ENCODE measurements around the gene TDRD3.
"Not testable (repeated sequence)": the region's sequence is repeated elsewhere in the genome, so short reads cannot be mapped to it uniquely, and the experiment has no call there.

Gene TDRD3

GRCh38 chr13:60398907-60399589 lies 2.0 kb downstream of the TDRD3 start:
- DNase-seq, result peak; percentile 36

- DNase-seq, result peak; percentile 39
Measured at GRCh38 chr13:60402022-60402421, 5.0 kb downstream of the TDRD3 start.

GRCh38 chr13:60407095-60407494 lies 10.1 kb downstream of the TDRD3 start:
- DNase-seq, result no peak

GRCh38 chr13:60407852-60408251 lies 10.8 kb downstream of the TDRD3 start:
- DNase-seq, result not testable (repeated sequence)

GRCh38 chr13:60409574-60410292 lies 12.7 kb downstream of the TDRD3 start:
- not testable (repeated sequence) for DNase-seq

- DNase-seq, result no peak
Measured at GRCh38 chr13:60410299-60410698, 13.3 kb downstream of the TDRD3 start.

GRCh38 chr13:60411464-60411863 lies 14.4 kb downstream of the TDRD3 start:
- DNase-seq, result no peak

- no peak for DNase-seq
Measured at GRCh38 chr13:60411983-60412382, 15.0 kb downstream of the TDRD3 start.

- DNase-seq, result peak; percentile 10
Measured at GRCh38 chr13:60412909-60413616, 16.0 kb downstream of the TDRD3 start.

- no peak for DNase-seq
Measured at GRCh38 chr13:60414177-60414576, 17.2 kb downstream of the TDRD3 start.

GRCh38 chr13:60417734-60418133 lies 20.7 kb downstream of the TDRD3 start:
- DNase-seq, result no peak

- DNase-seq, result no peak
Measured at GRCh38 chr13:60418954-60419353, 21.9 kb downstream of the TDRD3 start.

- DNase-seq, result no peak
Measured at GRCh38 chr13:60425332-60425731, 28.3 kb downstream of the TDRD3 start.

- DNase-seq, result peak; percentile 16
Measured at GRCh38 chr13:60426075-60426474, 29.1 kb downstream of the TDRD3 start.

GRCh38 chr13:60427285-60427684 lies 30.3 kb downstream of the TDRD3 start:
- no peak for DNase-seq

- peak; percentile 82 for DNase-seq
Measured at GRCh38 chr13:60431108-60431700, 34.2 kb downstream of the TDRD3 start.

- DNase-seq, result no peak
Measured at GRCh38 chr13:60433505-60433904, 36.5 kb downstream of the TDRD3 start.

GRCh38 chr13:60435762-60436374 lies 38.8 kb downstream of the TDRD3 start:
- DNase-seq, result no peak

GRCh38 chr13:60439201-60439600 lies 42.2 kb downstream of the TDRD3 start:
- no peak for DNase-seq

GRCh38 chr13:60441761-60442160 lies 44.7 kb downstream of the TDRD3 start:
- DNase-seq, result peak; percentile 80

GRCh38 chr13:60448907-60449510 lies 52.0 kb downstream of the TDRD3 start:
- peak; percentile 68 for DNase-seq

GRCh38 chr13:60453490-60453889 lies 56.5 kb downstream of the TDRD3 start:
- no peak for DNase-seq

GRCh38 chr13:60454425-60454824 lies 57.4 kb downstream of the TDRD3 start:
- DNase-seq, result no peak

Data from NCI-H69 (cell line).